Activated T-cell treated with anti-CD3 and anti-CD28 coated beads, Interleukin-2, amount 50 U/mL, for 72 hours (primary cell): ENCODE results near the gene TBC1D2B. TPM values are rescaled to one million over a fixed set of nuclear protein-coding genes. Genes with fewer than 3 reads are reported as not detected.

Experiments
- ATAC-seq, 2 donors: fragments of 150-1000 bp; cut with Tn5 transposase; replicated peaks in 1 of 2; 2 replicates each; pipeline ENCODE4 v1.10.0; 2021; ENCODE audit warnings: moderate library complexity in 2 of 2, mild to moderate bottlenecking in 1 of 2
- DNase-seq, 2 donors: peaks; one replicate each; pipeline ENCODE4 v3.0.0; 2021 to 2022; ENCODE audit warnings: mixed read lengths in 1 of 2
- H3K27ac Mint-ChIP-seq: one replicate; pipeline ENCODE4 v1.8.0; 2022; ENCODE audit warnings: mild to moderate bottlenecking, moderate library complexity, mixed read lengths
- H3K27me3 Mint-ChIP-seq: one replicate; pipeline ENCODE4 v1.8.0; 2022; ENCODE audit warnings: low read depth, mixed read lengths
- H3K36me3 Mint-ChIP-seq, 2 donors: one replicate each; pipeline ENCODE4 v1.8.0; 2022; ENCODE audit warnings: mixed read lengths in 2 of 2, mild to moderate bottlenecking in 1 of 2; ENCODE audit not compliant: insufficient read depth in 2 of 2
- H3K4me1 Mint-ChIP-seq: one replicate; pipeline ENCODE4 v1.8.0; 2022; ENCODE audit warnings: low read depth, mixed read lengths
- H3K4me3 Mint-ChIP-seq, 2 donors: one replicate each; pipeline ENCODE4 v1.8.0; 2022; ENCODE audit warnings: mild to moderate bottlenecking in 2 of 2, mixed read lengths in 2 of 2, moderate library complexity in 2 of 2
- H3K9me3 Mint-ChIP-seq, 2 donors: one replicate each; pipeline ENCODE4 v1.8.0; 2022; ENCODE audit warnings: mixed read lengths in 2 of 2
- total RNA-seq, 2 donors: library from RNA; stranded (reverse); gene quantifications; one replicate each; pipeline ENCODE4 v1.2.3, GENCODE V29; 2022

Gene TBC1D2B
- total RNA-seq, 2 donors from 2014 or later: 67.8 to 75.0 TPM

DNA sequence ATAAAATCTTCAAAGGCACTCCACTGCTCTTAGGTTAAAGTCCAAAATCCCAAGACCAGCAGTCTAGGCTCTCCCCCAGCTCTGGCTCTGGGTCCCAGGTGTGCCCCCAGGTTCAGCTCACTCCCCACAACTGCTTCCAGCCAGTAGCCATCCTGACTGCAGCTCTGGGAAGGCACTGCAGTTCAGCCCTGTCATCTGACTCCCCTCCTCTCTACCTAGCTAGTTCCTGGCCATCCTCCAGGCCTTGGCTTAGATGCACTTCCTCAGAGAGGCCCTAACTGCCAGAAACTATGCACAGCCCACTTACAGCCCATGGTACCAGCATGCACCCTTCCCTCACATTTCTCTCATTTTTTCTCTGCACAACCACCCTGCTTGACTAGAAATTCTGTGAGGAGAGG, 25.5 kb downstream of the TBC1D2B start:
- Mint-ChIP-seq H3K4me1 (peaks cover 97% of the 10 kb centered on the region), H3K27me3 (no peaks in the 10 kb centered on the region), H3K9me3 (no peaks in the 10 kb centered on the region), H3K27ac (peak overlapping the region; percentile 75), H3K4me3 (peak overlapping the region; percentile 59 to 74), H3K36me3 (peaks cover 0 to 11% of the 10 kb centered on the region in 2 donors)
- DNase-seq (no peak), ATAC-seq (no peak)

DNA sequence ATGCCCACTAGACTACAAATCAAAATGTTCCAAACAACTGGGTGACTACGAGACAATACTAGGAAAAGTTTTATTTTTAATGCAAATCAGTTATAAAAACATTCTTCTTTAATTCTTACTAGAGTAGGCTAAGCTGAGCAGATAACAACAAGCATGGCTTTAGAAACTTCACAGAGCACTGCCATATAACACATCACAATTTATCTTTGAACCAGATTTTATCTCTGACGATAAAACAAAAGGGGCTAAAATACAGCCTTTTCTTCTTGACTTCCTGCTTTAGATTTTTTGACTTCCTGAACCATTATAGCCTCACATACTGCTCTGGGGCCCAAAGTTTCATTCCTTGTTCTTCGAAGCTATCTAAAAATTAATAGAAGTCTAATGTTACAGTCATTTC, 25.9 kb downstream of the TBC1D2B start:
- Mint-ChIP-seq H3K36me3 (peaks cover 0 to 11% of the 10 kb centered on the region in 2 donors), H3K4me1 (peaks cover 97% of the 10 kb centered on the region), H3K9me3 (no peaks in the 10 kb centered on the region), H3K27ac (peak overlapping the region; percentile 75), H3K27me3 (no peaks in the 10 kb centered on the region), H3K4me3 (peak overlapping the region; percentile 59 to 74)
- ATAC-seq: no peak
- DNase-seq: no peak

DNA sequence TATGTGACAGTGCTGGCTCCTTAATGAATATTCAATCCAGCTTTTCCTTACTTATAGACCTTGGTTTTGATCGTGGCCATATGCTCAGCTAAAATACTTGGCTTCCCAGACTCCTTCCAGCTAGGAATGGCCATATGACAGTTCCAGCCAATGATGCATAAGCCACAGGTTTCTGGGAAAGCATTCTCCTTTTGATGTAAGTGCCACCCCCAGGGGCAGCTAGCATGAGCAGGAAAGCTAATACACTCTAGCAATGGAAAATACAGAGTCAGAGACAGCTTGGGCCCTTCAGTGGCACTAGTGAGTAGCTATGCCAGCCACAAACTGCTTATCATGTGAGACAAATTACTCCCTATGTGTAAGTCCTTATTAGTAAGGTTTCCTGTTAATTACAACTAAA, 26.7 kb downstream of the TBC1D2B start:
- peaks cover 97% of the 10 kb centered on the region for H3K4me1 Mint-ChIP-seq
- H3K27ac Mint-ChIP-seq: peak overlapping the region; percentile 92
- ATAC-seq (peak in 1 of 2 donors; percentile 18), DNase-seq (no peak)
- no peaks in the 10 kb centered on the region for H3K27me3 Mint-ChIP-seq
- no peaks in the 10 kb centered on the region for H3K9me3 Mint-ChIP-seq
- peak overlapping the region in 1 of 2 donors; percentile 81 for H3K4me3 Mint-ChIP-seq
- H3K36me3 Mint-ChIP-seq: peaks cover 0 to 11% of the 10 kb centered on the region in 2 donors

DNA sequence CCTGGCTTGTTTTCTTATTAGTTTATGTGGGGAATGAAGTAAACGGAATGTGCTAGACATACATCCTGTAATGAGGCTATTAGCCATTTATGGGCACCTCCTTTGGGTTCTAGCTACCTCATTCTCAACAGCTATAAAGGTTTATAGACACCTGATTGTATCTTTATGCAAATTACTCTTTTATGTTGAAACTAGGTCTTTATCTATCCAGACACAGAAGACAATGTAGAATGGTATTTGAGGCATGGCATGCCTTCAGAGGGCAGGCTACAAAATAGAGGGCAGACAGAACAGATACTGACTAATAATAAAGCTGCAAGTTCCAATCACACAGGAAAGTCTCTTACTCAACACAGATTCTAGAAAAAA, 27.1 kb downstream of the TBC1D2B start:
- H3K4me3 Mint-ChIP-seq: peak overlapping the region; percentile 81 to 84
- no peaks in the 10 kb centered on the region for H3K9me3 Mint-ChIP-seq
- no peaks in the 10 kb centered on the region for H3K27me3 Mint-ChIP-seq
- ATAC-seq (no peak), DNase-seq (no peak)
- H3K4me1 Mint-ChIP-seq: peaks cover 97% of the 10 kb centered on the region
- peaks cover 0 to 11% of the 10 kb centered on the region in 2 donors for H3K36me3 Mint-ChIP-seq
- peak overlapping the region; percentile 92 for H3K27ac Mint-ChIP-seq

DNA sequence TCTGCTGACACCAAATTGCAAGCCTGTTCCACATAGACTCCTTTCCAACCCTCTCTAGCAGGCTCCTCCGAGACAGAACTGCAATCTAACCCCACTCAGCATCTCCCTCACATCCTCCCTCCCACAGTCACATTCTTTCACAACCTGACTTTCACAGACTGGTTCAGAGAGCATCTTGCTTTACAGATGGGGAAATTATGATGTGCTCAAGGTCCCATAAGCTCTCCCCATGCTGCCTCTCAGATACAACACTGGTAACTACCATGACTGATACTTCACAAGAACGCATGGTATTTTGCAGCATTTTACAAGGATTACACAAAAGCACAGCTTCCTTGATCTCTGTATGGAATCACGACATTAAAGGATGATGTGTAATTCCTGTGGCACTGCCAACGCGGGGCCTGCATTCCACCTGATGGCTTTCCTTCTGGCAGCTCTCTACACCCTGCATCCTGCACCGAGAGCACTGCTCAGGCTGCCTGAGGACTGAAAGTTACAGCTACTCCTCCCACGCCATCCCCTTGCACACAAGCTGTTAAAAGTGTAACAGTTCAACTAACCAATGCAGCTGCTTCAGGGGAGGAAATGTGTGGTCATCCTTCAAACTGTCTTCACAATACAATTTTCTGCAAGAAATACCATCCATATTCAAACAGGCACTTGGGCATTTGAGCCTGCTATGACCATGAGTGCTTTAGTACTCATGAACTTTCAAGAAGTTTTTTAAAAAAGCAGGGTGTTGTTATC, 27.6 kb downstream of the TBC1D2B start:
- peaks cover 0 to 11% of the 10 kb centered on the region in 2 donors for H3K36me3 Mint-ChIP-seq
- DNase-seq: peak; percentile 66 to 78
- no peaks in the 10 kb centered on the region for H3K9me3 Mint-ChIP-seq
- H3K4me3 Mint-ChIP-seq: peak overlapping the region; percentile 81 to 84
- ATAC-seq: peak; percentile 68 to 76
- H3K4me1 Mint-ChIP-seq: peaks cover 97% of the 10 kb centered on the region
- H3K27me3 Mint-ChIP-seq: no peaks in the 10 kb centered on the region
- H3K27ac Mint-ChIP-seq: peak overlapping the region; percentile 92

DNA sequence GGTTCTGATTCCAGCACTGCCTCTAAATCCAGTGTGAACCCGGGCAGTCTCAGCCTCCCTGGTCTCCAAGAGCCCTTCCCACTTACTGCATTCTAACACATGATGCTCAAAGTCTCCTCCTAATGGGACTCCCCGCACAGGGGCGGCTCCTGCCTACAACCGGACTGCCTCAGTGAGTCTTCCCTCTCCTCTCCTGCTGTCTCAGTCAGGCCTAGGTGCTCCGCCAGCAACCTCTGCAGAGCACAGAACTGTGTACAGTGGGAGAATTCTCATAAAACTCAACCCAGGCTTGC, 28.9 kb downstream of the TBC1D2B start:
- ATAC-seq (no peak), DNase-seq (no peak)

DNA sequence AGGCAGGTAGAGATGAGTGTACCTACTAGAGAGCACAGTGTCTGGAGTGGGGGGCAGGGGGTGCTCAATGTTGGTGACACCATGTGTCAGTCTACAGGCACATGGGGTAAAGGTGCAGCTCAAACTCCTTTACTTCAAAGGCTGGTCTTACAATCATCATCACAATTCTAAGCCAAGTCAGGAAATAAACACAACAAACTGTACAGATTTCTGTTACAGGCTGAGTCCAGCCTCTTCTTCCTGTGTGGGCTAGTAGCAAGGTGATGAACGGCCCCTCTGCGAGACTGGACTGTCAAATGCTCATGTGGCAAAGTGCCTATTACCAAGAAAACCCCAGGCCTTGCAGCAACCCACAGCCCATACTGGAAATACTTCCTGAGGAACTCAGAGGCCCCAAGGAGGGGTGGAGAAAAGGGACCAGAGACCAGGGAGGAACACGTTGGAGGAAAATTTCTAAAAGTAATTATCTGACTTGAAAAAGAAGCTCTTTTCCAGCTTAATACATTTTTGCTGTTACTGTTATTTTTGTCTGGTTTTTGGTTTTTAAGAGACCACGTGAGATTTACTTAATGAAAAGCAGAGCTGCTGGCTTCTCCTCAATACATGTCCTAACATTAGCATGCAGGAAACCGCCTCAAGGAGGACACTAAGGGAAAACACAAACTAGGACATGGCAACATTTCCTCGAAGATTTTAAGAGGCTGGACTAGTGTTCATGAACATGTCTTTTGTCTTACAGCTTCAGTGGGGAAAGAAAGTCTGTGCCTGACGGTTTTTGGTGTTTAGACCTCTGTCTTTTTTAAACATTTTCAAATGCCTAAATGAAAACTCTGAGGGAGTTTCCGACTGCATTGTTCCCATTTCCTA, 29.5 kb downstream of the TBC1D2B start:
- DNase-seq: peak in 1 of 2 donors; percentile 37
- no peaks in the 10 kb centered on the region for H3K9me3 Mint-ChIP-seq
- H3K4me1 Mint-ChIP-seq: peaks cover 98% of the 10 kb centered on the region
- peak overlapping the region; percentile 47 to 63 for H3K4me3 Mint-ChIP-seq
- peaks cover 4 to 13% of the 10 kb centered on the region in 2 donors for H3K36me3 Mint-ChIP-seq
- peak; percentile 8 to 14 for ATAC-seq
- no peaks in the 10 kb centered on the region for H3K27me3 Mint-ChIP-seq
- H3K27ac Mint-ChIP-seq: peak overlapping the region; percentile 91

More for the DNA sequence above, 28.9 kb downstream of the TBC1D2B start:
- Mint-ChIP-seq H3K27ac (peak overlapping the region; percentile 32), H3K4me1 (peaks cover 99% of the 10 kb centered on the region), H3K27me3 (no peaks in the 10 kb centered on the region), H3K4me3 (peak overlapping the region; percentile 34 to 47), H3K36me3 (peaks cover 2 to 17% of the 10 kb centered on the region in 2 donors), H3K9me3 (no peaks in the 10 kb centered on the region)

DNA sequence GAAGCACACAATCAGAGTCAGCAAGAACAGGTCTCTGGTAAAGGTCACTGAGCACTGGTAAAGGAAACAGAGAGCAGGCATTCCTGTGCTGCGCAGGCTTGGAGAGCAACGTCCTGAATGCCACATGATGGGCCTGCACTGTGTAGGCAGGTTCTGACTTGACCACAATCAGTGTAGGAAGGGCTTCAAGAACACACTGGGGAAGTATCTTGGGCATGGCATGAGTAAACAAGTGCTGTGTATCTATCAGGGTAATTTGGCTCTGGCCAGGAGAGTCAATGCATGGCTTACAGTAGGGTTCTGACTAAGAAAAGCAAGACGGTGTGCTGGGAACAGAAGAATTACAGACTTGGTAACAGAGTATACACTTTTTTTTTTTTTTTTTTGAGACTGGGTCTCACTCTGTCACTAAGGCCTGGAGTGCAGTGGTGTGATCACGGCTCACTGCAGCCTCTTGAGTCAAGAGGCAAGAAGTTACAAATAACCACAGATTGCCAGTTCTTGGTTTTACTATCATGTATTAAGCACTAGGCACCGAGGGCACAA, 30.6 kb downstream of the TBC1D2B start:
- Mint-ChIP-seq H3K4me3 (peak overlapping the region; percentile 47 to 63), H3K9me3 (no peaks in the 10 kb centered on the region), H3K4me1 (peaks cover 97% of the 10 kb centered on the region), H3K27ac (peak overlapping the region; percentile 91), H3K36me3 (peaks cover 4 to 14% of the 10 kb centered on the region in 2 donors), H3K27me3 (no peaks in the 10 kb centered on the region)
- peak; percentile 58 to 64 for ATAC-seq
- peak in 1 of 2 donors; percentile 43 for DNase-seq

DNA sequence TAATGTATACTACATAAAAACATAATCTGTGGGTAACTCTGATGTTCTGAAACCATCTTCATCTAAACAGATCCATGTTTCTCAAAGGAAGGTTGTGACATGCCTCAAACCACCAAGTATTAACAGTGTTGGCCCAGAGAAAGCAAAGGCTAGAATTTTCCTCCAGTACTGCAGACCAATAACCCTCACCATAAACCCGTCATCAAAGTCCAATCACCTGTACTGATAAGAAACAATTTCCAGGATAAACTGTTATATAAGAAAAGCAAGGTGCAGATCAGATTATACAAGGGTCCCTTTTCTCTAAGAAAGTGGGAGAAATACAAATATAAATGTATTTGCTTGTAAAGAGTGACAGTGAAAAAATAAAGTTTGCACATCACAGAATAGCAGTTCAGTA, 32.3 kb downstream of the TBC1D2B start:
- Mint-ChIP-seq H3K4me1 (peaks cover 94% of the 10 kb centered on the region), H3K4me3 (peak overlapping the region; percentile 16 to 55), H3K36me3 (peaks cover 4 to 14% of the 10 kb centered on the region in 2 donors), H3K27me3 (no peaks in the 10 kb centered on the region), H3K9me3 (no peaks in the 10 kb centered on the region), H3K27ac (peak overlapping the region; percentile 82)
- DNase-seq (no peak), ATAC-seq (no peak)

DNA sequence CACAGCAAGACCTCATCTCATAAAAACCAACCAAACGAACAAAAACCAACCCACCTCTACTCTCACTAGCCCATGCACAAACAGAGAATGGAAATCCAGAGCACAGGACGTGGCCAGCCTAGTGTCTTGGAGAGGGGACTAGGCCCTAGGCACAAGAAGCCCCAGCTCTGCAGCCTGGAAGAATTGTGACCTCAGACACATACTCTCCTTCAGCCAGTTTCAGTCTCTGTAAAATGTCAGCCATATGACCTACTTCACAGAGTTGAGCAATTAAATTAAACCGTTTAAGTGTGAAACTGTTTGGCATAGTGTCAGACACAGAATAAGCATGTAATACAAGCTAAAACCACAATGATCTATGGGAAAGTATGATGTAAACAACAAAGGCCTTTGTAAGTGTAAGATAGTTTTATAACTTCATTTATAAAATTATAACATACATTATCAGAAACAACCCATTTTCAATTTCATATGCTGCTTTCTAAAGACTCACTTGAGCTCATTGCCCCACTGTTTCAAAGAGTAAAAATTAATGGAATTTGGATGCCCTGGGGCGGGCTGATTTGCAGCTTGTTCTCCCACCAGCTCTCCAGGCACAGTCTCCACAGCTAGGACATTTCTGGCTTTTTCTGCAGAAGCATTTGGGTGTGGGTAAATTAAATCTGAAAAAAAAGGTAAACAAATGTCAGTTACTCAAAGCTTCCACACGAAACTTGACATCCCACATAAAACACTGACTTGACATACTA, 32.9 kb downstream of the TBC1D2B start:
- H3K4me3 Mint-ChIP-seq: peak overlapping the region; percentile 63 to 64

DNA sequence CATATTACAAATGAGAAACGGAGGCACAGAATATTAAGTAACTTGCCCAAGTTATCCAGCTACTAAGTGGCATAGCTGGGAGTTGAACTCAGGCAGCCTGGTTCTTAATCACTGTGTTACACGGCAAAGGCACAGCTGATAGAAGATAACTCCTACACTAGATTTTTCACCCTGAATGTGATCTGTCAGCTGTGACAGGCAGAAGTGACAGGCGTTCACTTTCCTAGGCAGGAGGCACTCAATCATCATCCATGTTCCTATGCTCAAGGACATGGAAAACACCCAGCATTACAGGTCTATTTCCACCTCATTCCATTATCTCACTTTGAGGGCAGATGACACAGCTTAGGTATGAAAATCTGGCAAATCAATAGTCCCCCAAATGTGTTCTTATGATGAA, 35.6 kb downstream of the TBC1D2B start:
- peaks cover 4 to 23% of the 10 kb centered on the region in 2 donors for H3K36me3 Mint-ChIP-seq
- no peak overlapping the region for H3K4me3 Mint-ChIP-seq
- ATAC-seq (no peak), DNase-seq (no peak)
- peak overlapping the region; percentile 43 for H3K27ac Mint-ChIP-seq
- H3K27me3 Mint-ChIP-seq: no peaks in the 10 kb centered on the region
- H3K4me1 Mint-ChIP-seq: peaks cover 94% of the 10 kb centered on the region
- no peaks in the 10 kb centered on the region for H3K9me3 Mint-ChIP-seq

More for the DNA sequence above, 32.9 kb downstream of the TBC1D2B start:
- Mint-ChIP-seq H3K27me3 (no peaks in the 10 kb centered on the region), H3K36me3 (peaks cover 4 to 14% of the 10 kb centered on the region in 2 donors), H3K4me1 (peaks cover 94% of the 10 kb centered on the region), H3K9me3 (no peaks in the 10 kb centered on the region), H3K27ac (peak overlapping the region; percentile 82)
- ATAC-seq (peak; percentile 69 to 71), DNase-seq (peak in 1 of 2 donors; percentile 34)

DNA sequence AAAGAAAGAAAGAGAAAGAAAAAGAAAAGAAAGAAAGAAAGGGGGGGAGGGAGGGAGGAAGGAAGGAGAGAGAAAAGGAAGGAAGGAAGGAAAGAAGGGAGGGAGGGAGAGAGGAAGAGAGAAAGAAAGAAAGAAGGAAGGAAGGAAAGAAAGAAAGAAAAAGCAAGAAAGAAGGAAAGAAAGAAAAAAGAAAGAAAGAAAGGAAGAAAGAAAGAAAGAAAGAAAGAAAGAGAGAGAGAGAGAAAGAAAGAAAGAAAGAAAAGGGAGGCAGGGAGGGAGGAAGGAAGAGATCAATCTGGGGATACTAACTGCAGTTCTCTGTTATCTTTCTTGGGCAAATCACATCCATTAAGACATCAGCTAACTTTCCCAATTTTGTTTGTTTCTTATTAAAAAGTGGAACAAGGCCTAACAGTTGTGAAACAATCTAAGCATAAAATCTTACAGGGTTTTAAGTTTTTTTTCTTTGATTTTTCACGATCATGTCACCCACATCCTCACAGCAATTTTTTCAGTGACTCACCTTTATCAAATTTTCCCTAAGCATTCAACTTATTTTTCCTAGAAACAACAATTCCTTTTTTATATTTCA, 36.8 kb downstream of the TBC1D2B start:
- peak overlapping the region; percentile 93 for H3K27ac Mint-ChIP-seq

More for the DNA sequence above, 36.8 kb downstream of the TBC1D2B start:
- Mint-ChIP-seq H3K4me3 (peak overlapping the region; percentile 0 to 72), H3K4me1 (peaks cover 92% of the 10 kb centered on the region), H3K27me3 (no peaks in the 10 kb centered on the region), H3K36me3 (peaks cover 4 to 23% of the 10 kb centered on the region in 2 donors), H3K9me3 (no peaks in the 10 kb centered on the region)
- no peak for DNase-seq
- no peak for ATAC-seq
